Measurements from ENCODE around the gene CCDC3.

The CCDC3 gene

DNA sequence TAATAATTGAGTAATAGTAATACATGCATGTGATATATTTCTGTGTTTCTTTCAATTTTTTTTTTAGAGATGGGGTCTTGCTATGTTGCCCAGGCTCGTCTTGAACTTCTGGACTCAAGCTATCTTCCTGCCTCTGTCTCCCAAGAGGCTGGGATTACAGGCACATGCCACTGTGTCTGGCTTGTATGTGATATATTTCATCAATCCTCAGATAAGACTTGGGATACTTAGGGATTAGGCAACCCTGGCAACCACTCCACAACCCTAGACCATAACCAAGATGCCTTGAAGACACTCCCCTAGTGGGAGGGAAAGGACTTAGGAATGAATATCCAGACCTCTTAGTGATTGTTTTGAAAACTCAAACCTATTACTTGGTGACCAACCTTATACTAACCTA is 154.8 kb downstream of the CCDC3 start:
- no peak for DNase-seq (ENCODE audit: extremely low spot score)
- TF ChIP-seq NFRKB (IDR thresholded peaks at IDR 0.05) (no peak), FOXA1 (IDR thresholded peaks at IDR 0.05) (no peak), ZNF384 (IDR thresholded peaks at IDR 0.05) (no peak), HDGF (IDR thresholded peaks at IDR 0.05; ENCODE audit: borderline replicate concordance) (no peak), BHLHE40 (IDR thresholded peaks at IDR 0.05; ENCODE audit: borderline replicate concordance) (no peak), FOXK2 (IDR thresholded peaks at IDR 0.05) (no peak), ELF4 (IDR thresholded peaks at IDR 0.05) (no peak), SP1 (IDR thresholded peaks at IDR 0.05) (no peak), SUZ12 (IDR thresholded peaks at IDR 0.05) (no peak), TARDBP (IDR thresholded peaks at IDR 0.05) (no peak), LEF1 (IDR thresholded peaks at IDR 0.05; ENCODE audit: borderline replicate concordance) (no peak), FOXM1 (IDR thresholded peaks at IDR 0.05; ENCODE audit: borderline replicate concordance) (no peak), ARNT (IDR thresholded peaks at IDR 0.05) (no peak), L3MBTL2 (conservative IDR thresholded peaks at IDR 0.05) (no peak), CTBP1 (IDR thresholded peaks at IDR 0.05; ENCODE audit: borderline replicate concordance) (no peak)
- TF ChIP-seq, protein P1, sequence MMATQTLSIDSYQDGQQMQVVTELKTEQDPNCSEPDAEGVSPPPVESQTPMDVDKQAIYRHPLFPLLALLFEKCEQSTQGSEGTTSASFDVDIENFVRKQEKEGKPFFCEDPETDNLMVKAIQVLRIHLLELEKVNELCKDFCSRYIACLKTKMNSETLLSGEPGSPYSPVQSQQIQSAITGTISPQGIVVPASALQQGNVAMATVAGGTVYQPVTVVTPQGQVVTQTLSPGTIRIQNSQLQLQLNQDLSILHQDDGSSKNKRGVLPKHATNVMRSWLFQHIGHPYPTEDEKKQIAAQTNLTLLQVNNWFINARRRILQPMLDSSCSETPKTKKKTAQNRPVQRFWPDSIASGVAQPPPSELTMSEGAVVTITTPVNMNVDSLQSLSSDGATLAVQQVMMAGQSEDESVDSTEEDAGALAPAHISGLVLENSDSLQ (IDR thresholded peaks at IDR 0.05) = no peak
- CTCF ChIA-PET = no interaction called here
- POLR2A ChIA-PET = no interaction called here

All from HEK293T (cell line).